HepG2 (cell line): Measurements from ENCODE around the gene TPI1. TPM values are rescaled to one million over a fixed set of nuclear protein-coding genes. Genes with fewer than 3 reads are reported as not detected.

Experiments
- ELF4 ChIP-seq: sonication (generic); formaldehyde crosslinking; IDR thresholded peaks from 2 replicates; pipeline ENCODE4 v1.5.0; 2020; ENCODE audit warnings: missing genetic modification reagents, mild to moderate bottlenecking, moderate library complexity, borderline replicate concordance
- FUBP1 ChIP-seq: sonication (generic); formaldehyde crosslinking; IDR thresholded peaks from 2 replicates; pipeline ENCODE4 v1.5.1; 2020; ENCODE audit warnings: missing genetic modification reagents, mild to moderate bottlenecking, borderline replicate concordance
- IRF2 ChIP-seq: IDR thresholded peaks from 2 replicates; pipeline ENCODE4 v1.6.1; 2018; ENCODE audit warnings: missing genetic modification reagents, missing compliant biosample characterization
- KLF11 ChIP-seq: IDR thresholded peaks from 2 replicates; pipeline ENCODE4 v1.6.1; 2016; ENCODE audit warnings: missing compliant biosample characterization
- MEIS1 ChIP-seq: sonication (generic); formaldehyde crosslinking; IDR thresholded peaks from 2 replicates; pipeline ENCODE4 v1.9.0; 2021; ENCODE audit warnings: mild to moderate bottlenecking, missing genetic modification reagents, moderate library complexity, borderline replicate concordance
- MYC ChIP-seq: sonication (generic); formaldehyde crosslinking; IDR thresholded peaks from 2 replicates; pipeline ENCODE4 v1.9.0; 2021; ENCODE audit warnings: missing genetic modification reagents, borderline replicate concordance
- PATZ1 ChIP-seq: sonication (generic); formaldehyde crosslinking; IDR thresholded peaks from 2 replicates; pipeline ENCODE4 v1.4.0; 2020; ENCODE audit warnings: missing genetic modification reagents
- PRPF4 ChIP-seq: fragments of 200-400 bp; formaldehyde crosslinking; IDR thresholded peaks from 2 replicates; pipeline ENCODE4 v1.6.1; 2016; ENCODE audit warnings: low read length, low read depth; ENCODE audit not compliant: poor library complexity, severe bottlenecking
- SSRP1 ChIP-seq: IDR thresholded peaks from 2 replicates; pipeline ENCODE4 v1.6.1; 2016; ENCODE audit warnings: control low read depth
- ZNF350 ChIP-seq: sonication (generic); formaldehyde crosslinking; IDR thresholded peaks from 2 replicates; pipeline ENCODE4 v1.4.0; 2020; ENCODE audit warnings: mild to moderate bottlenecking, low read depth, missing genetic modification reagents, borderline replicate concordance
- ZNF660 ChIP-seq: sonication (generic); formaldehyde crosslinking; IDR thresholded peaks from 2 replicates; pipeline ENCODE4 v1.5.1; 2020; ENCODE audit warnings: mild to moderate bottlenecking, low read depth, missing genetic modification reagents, borderline replicate concordance
- ZNF678 ChIP-seq: sonication (generic); formaldehyde crosslinking; IDR thresholded peaks from 2 replicates; pipeline ENCODE4 v1.4.0; 2020; ENCODE audit warnings: mild to moderate bottlenecking, missing genetic modification reagents
- polyA plus RNA-seq, 8 experiments: library from polyadenylated mRNA; depleted of rRNA in 3 of 8; stranded (reverse) in 7 of 8; unstranded in 1 of 8; fragments of >200 nt; fragmentation: Illumina TruSeq in 4 of 8; extraction: Trizol in 4 of 8; gene quantifications; 2 replicates each; pipeline versions ENCODE4 v1.2.1 to v1.2.3, GENCODE V29; 2011 to 2016; ENCODE audit warnings: low read depth in 4 of 8, missing spikeins in 1 of 8, mixed read lengths in 1 of 8; ENCODE audit not compliant: insufficient read depth in 1 of 8
- total RNA-seq, 5 experiments: library from RNA; depleted of rRNA; stranded (reverse); fragments of >200 nt; fragmentation: Illumina TruSeq; extraction: Trizol; gene quantifications; 2 replicates each; pipeline ENCODE4 v1.2.3, GENCODE V29; 2016; ENCODE audit warnings: low read depth in 1 of 5
- TF ChIP-seq, protein P1 (sequence below): sonication (generic); formaldehyde crosslinking; conservative IDR thresholded peaks from 2 replicates; pipeline ENCODE4 v1.4.0; 2020; ENCODE audit warnings: mild to moderate bottlenecking, missing genetic modification reagents, moderate library complexity
- TF ChIP-seq, protein P2 (sequence below): sonication (generic); formaldehyde crosslinking; IDR thresholded peaks from 2 replicates; pipeline ENCODE4 v1.9.0; 2021; ENCODE audit warnings: missing genetic modification reagents, mild to moderate bottlenecking, borderline replicate concordance
- TF ChIP-seq, protein P3 (sequence below): sonication (generic); formaldehyde crosslinking; IDR thresholded peaks from 2 replicates; pipeline ENCODE4 v1.5.1; 2020; ENCODE audit warnings: mild to moderate bottlenecking, missing genetic modification reagents

TPI1 gene
- total and polyA plus RNA-seq, 2 of the 13 experiments (the other 11 are each of a cell fraction or from before 2014, with no cell fraction given) = 945 to 2,535 TPM

GRCh38 chr12:6867413-6868210 lies at the start of gene TPI1 (continued):
- TF ChIP-seq, protein P1, sequence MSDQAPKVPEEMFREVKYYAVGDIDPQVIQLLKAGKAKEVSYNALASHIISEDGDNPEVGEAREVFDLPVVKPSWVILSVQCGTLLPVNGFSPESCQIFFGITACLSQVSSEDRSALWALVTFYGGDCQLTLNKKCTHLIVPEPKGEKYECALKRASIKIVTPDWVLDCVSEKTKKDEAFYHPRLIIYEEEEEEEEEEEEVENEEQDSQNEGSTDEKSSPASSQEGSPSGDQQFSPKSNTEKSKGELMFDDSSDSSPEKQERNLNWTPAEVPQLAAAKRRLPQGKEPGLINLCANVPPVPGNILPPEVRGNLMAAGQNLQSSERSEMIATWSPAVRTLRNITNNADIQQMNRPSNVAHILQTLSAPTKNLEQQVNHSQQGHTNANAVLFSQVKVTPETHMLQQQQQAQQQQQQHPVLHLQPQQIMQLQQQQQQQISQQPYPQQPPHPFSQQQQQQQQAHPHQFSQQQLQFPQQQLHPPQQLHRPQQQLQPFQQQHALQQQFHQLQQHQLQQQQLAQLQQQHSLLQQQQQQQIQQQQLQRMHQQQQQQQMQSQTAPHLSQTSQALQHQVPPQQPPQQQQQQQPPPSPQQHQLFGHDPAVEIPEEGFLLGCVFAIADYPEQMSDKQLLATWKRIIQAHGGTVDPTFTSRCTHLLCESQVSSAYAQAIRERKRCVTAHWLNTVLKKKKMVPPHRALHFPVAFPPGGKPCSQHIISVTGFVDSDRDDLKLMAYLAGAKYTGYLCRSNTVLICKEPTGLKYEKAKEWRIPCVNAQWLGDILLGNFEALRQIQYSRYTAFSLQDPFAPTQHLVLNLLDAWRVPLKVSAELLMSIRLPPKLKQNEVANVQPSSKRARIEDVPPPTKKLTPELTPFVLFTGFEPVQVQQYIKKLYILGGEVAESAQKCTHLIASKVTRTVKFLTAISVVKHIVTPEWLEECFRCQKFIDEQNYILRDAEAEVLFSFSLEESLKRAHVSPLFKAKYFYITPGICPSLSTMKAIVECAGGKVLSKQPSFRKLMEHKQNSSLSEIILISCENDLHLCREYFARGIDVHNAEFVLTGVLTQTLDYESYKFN (CRISPR knock-in tag) = 0 out of 2 replicates have a peak, but pooled peaks have one; percentile 3
- TF ChIP-seq PRPF4 (no peak), ELF4 (CRISPR knock-in tag) (no peak), PATZ1 (CRISPR knock-in tag) (no peak; the same call in 1 of the 2 replicates), KLF11 (CRISPR knock-in tag) (peak; percentile 57; the same call in 1 of the 2 replicates), FUBP1 (CRISPR knock-in tag) (peak; percentile 44; the same call in 1 of the 2 replicates), ZNF660 (CRISPR knock-in tag) (no peak), IRF2 (CRISPR knock-in tag) (peak; percentile 60; the same call in 1 of the 2 replicates), ZNF678 (CRISPR knock-in tag) (no peak; the same call in 1 of the 2 replicates), ZNF350 (CRISPR knock-in tag) (no peak), MYC (CRISPR knock-in tag) (peak; percentile 67; the same call in 1 of the 2 replicates), SSRP1 (no peak), MEIS1 (CRISPR knock-in tag) (no peak)
- TF ChIP-seq, protein P2, sequence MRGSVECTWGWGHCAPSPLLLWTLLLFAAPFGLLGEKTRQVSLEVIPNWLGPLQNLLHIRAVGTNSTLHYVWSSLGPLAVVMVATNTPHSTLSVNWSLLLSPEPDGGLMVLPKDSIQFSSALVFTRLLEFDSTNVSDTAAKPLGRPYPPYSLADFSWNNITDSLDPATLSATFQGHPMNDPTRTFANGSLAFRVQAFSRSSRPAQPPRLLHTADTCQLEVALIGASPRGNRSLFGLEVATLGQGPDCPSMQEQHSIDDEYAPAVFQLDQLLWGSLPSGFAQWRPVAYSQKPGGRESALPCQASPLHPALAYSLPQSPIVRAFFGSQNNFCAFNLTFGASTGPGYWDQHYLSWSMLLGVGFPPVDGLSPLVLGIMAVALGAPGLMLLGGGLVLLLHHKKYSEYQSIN (CRISPR knock-in tag) = no peak
- TF ChIP-seq, protein P3, sequence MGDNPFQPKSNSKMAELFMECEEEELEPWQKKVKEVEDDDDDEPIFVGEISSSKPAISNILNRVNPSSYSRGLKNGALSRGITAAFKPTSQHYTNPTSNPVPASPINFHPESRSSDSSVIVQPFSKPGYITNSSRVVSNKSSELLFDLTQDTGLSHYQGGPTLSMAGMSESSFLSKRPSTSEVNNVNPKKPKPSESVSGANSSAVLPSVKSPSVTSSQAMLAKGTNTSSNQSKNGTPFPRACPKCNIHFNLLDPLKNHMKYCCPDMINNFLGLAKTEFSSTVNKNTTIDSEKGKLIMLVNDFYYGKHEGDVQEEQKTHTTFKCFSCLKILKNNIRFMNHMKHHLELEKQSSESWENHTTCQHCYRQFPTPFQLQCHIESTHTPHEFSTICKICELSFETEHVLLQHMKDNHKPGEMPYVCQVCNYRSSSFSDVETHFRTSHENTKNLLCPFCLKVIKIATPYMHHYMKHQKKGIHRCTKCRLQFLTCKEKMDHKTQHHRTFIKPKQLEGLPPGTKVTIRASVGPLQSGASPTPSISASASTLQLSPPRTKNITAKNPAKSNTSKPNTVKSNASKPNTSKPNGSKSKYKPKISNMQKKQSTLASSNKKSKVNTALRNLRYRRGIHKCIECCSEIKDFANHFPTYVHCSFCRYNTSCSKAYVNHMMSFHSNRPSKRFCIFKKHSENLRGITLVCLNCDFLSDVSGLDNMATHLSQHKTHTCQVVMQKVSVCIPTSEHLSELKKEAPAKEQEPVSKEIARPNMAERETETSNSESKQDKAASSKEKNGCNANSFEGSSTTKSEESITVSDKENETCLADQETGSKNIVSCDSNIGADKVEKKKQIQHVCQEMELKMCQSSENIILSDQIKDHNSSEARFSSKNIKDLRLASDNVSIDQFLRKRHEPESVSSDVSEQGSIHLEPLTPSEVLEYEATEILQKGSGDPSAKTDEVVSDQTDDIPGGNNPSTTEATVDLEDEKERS (CRISPR knock-in tag) = no peak
